Breast epithelium (tissue), 3 donors: ENCODE measurements around the gene C11orf58.

ENCODE experiments used
- POLR2AphosphoS5 ChIP-seq, 3 donors: sonication (generic); formaldehyde crosslinking; IDR thresholded peaks; one replicate each; pipeline ENCODE4 v1.6.1; 2017; ENCODE audit warnings: antibody characterized with exemption in 3 of 3
- TF ChIP-seq, protein P1 (sequence below), 3 donors: fragments of 450-650 bp; IDR thresholded peaks; one replicate each; pipeline ENCODE4 v1.5.1; 2016 to 2017; ENCODE audit warnings: antibody characterized with exemption in 3 of 3, mild to moderate bottlenecking in 3 of 3, moderate library complexity in 3 of 3

DNA sequence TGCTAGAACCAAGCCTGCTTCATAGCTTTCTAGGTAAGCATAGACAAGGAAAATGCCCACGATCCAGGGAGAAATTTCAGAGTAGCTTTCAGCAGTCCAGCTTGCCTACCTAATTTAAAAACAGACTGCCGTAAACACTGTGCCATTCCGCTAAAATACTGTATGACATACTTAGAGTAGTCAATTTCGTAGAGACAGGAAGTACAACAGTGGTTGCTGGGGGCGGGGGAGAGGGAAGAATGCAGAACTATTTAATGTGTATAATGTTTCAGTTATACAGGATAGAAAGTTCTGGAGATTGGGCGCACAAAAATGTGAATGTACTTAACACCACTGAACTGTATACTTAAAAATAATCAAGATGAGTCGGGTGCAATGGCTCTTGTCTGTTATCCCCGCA is 56.7 kb downstream of the C11orf58 start:
- TF ChIP-seq, protein P1, sequence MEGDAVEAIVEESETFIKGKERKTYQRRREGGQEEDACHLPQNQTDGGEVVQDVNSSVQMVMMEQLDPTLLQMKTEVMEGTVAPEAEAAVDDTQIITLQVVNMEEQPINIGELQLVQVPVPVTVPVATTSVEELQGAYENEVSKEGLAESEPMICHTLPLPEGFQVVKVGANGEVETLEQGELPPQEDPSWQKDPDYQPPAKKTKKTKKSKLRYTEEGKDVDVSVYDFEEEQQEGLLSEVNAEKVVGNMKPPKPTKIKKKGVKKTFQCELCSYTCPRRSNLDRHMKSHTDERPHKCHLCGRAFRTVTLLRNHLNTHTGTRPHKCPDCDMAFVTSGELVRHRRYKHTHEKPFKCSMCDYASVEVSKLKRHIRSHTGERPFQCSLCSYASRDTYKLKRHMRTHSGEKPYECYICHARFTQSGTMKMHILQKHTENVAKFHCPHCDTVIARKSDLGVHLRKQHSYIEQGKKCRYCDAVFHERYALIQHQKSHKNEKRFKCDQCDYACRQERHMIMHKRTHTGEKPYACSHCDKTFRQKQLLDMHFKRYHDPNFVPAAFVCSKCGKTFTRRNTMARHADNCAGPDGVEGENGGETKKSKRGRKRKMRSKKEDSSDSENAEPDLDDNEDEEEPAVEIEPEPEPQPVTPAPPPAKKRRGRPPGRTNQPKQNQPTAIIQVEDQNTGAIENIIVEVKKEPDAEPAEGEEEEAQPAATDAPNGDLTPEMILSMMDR (IDR thresholded peaks at IDR 0.05), result no peak
- TF ChIP-seq POLR2AphosphoS5 (IDR thresholded peaks at IDR 0.05), result no peak
